Cardiac fibroblast (primary cell): ENCODE measurements around the gene ANKRD28.
A peak's percentile ranks its signal among the peaks of the same experiment; 100 is the strongest.

Experiments
- DNase-seq, 2 donors: peaks; one replicate each; pipeline versions ENCODE4 v3.0.0 to v3.0.0-alpha.2; 2010; ENCODE audit warnings: low read depth in 2 of 2
- H3K4me3 ChIP-seq, 2 donors: replicated peaks in 1 of 2; 1 replicate in 1 of 2; 2 replicates in 1 of 2; pipeline ENCODE4 v1.5.1; 2011; ENCODE audit warnings: low read depth in 2 of 2, low read length in 2 of 2, mild to moderate bottlenecking in 2 of 2, moderate library complexity in 1 of 2
- TF ChIP-seq, protein P1 (sequence below): IDR thresholded peaks from one replicate; pipeline ENCODE4 v1.5.1; 2011; ENCODE audit warnings: low read depth, mild to moderate bottlenecking, low read length, inconsistent platforms

Gene ANKRD28

GRCh38 chr3:15726043-15726442 is 71.7 kb downstream of the ANKRD28 start:
- H3K4me3 ChIP-seq = no peak overlapping the region
- peak; percentile 18 to 30 for DNase-seq

DNA sequence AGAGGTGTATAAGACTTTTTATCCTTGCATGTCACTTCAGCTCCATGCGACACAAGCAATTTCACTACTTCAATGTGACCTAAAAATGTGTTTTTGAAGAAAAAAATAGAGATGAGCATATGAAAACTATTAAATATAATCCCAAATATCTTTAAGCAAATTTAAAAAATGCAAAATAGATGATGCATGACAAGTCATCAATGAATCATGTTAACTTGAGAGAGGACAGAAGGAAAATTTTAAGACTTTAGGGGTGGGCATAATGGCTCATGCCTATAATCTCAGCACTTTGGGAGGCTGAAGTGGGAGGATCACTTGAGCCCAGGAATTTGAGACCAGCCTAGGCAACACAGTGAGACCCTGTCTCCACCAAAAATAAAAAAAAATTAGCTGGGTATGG is 73.3 kb downstream of the ANKRD28 start:
- no peak overlapping the region for H3K4me3 ChIP-seq
- DNase-seq = no peak
- TF ChIP-seq, protein P1, sequence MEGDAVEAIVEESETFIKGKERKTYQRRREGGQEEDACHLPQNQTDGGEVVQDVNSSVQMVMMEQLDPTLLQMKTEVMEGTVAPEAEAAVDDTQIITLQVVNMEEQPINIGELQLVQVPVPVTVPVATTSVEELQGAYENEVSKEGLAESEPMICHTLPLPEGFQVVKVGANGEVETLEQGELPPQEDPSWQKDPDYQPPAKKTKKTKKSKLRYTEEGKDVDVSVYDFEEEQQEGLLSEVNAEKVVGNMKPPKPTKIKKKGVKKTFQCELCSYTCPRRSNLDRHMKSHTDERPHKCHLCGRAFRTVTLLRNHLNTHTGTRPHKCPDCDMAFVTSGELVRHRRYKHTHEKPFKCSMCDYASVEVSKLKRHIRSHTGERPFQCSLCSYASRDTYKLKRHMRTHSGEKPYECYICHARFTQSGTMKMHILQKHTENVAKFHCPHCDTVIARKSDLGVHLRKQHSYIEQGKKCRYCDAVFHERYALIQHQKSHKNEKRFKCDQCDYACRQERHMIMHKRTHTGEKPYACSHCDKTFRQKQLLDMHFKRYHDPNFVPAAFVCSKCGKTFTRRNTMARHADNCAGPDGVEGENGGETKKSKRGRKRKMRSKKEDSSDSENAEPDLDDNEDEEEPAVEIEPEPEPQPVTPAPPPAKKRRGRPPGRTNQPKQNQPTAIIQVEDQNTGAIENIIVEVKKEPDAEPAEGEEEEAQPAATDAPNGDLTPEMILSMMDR = no peak

More at GRCh38 chr3:15726043-15726442, 71.7 kb downstream of the ANKRD28 start:
- TF ChIP-seq, protein P1 = no peak

- H3K4me3 ChIP-seq = no peak overlapping the region
- TF ChIP-seq, protein P1 = no peak
- no peak for DNase-seq
These were observed 74.2 kb downstream of the ANKRD28 start for GRCh38 chr3:15723624-15723884.

DNA sequence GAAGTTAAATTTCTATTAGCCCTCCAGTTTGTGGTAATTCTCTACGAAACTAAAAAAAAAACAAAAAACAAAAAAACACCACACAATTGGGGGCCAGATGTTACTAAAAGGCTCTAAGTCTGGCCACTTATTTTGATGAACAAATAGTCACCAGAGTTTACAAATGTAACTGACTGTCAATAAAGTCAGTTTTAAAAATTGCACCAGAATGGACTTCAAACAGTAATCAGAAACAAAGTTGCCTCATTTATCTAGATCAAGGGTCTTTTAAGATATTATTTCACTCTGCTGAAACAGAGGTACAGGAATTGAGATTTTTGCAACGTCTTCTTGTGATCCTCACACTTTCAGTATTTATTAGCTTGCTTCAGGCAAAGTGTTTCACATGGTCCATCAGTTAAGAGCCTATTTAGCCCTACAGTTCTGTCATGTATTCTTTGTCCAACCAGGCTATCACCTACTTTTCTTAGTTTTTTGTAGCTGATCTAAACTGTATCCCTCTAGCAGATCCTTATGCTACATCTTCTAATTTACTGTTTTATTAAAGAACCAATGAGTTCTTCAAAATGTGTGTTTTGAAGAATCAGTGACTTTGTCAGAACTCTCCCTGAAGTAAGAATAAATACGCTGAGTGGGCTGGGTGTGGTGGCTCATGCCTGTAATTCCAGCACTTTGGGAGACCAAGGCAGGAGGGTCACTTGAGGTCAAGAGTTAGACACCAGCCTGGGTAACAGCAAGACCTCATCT is 74.7 kb downstream of the ANKRD28 start:
- TF ChIP-seq, protein P1 = no peak
- no peak overlapping the region for H3K4me3 ChIP-seq
- DNase-seq = no peak

DNA sequence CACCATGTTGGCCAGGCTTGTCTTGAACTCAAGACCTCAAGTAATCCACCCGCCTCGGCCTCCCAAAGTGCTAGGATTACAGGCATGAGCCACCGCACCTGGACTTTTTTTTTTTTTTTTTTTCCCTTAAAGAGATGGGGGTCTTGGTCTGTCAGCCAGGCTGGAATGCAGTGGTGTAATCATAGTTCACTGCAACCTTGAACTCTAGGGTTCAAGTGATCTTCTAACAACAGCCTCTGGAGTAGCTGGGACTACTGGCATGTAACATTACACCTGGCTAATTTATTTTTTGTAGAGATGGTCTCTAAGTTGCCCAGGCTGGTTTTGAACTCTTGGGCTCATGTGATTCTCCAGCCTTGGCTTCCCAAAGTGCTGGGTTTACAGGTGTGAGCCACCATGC is 81.6 kb downstream of the ANKRD28 start:
- TF ChIP-seq, protein P1 = no peak
- no peak for DNase-seq
- no peak overlapping the region for H3K4me3 ChIP-seq

DNA sequence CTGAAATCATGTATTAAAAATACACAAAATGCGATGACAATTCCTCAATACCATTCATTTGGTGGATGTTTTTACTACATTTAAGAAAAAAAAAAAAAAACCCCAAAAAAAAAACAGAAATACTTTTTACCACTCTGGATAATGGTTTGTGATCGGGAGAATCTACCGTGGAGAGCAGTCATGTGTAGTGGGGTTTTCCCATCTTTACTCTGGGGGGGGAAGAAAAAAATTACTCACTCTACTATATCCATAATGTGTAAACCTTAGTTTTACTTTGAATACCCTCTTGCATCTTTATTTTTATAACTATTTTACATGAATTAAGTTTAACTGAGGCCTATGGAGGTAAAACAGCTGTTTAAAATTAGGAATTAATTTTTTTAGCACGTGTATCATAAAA is 83.3 kb downstream of the ANKRD28 start:
- H3K4me3 ChIP-seq = no peak overlapping the region
- no peak for DNase-seq
- TF ChIP-seq, protein P1 = no peak

- DNase-seq = peak in 1 of 2 donors; percentile 7
- H3K4me3 ChIP-seq = no peak overlapping the region
- TF ChIP-seq, protein P1 = no peak
These were observed 84.4 kb downstream of the ANKRD28 start for GRCh38 chr3:15713364-15713763.
